Occipital lobe (tissue), 2 donors: Measurements from ENCODE around the gene PTPN22. TPM values are rescaled to one million over a fixed set of nuclear protein-coding genes. Genes with fewer than 3 reads are reported as not detected.

Experiments
- DNase-seq: peaks from one replicate; lab custom pipeline; 2025; lab: John Stamatoyannopoulos, UW
- total RNA-seq: library from RNA; depleted of rRNA; stranded (reverse); fragments of >200 nt; gene quantifications from one replicate; pipeline ENCODE4 v1.2.3, GENCODE V29; 2014

The PTPN22 gene
- total RNA-seq, 1 donor from 2014 or later, result 1.2 TPM

GRCh38 chr1:113802367-113803007 lies 69.0 kb downstream of the PTPN22 start:
- DNase-seq, result no peak

DNA sequence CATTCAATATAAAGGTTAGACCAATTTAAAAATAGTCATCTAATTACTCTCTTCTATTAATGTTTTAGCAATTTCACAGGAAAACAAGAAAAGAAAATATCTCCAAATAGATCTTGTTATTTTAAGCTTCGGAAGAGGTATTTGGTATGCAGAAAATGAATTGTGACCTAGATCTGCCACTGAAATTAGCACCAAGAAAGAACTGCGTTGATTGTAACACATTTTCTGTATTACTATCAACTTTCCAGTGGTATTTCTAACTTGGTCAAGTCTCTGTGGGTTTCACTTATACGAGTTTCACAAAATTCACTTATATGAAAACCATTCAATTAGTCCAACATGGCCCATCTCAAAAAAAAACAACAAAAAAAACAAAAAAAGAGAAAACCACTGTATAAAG lies 71.0 kb downstream of the PTPN22 start:
- no peak for DNase-seq

GRCh38 chr1:113797472-113797871 lies 74.0 kb downstream of the PTPN22 start:
- no peak for DNase-seq

- no peak for DNase-seq
Measured at GRCh38 chr1:113793878-113794834, 77.4 kb downstream of the PTPN22 start.

GRCh38 chr1:113792986-113793385 lies 78.5 kb downstream of the PTPN22 start:
- no peak for DNase-seq

DNA sequence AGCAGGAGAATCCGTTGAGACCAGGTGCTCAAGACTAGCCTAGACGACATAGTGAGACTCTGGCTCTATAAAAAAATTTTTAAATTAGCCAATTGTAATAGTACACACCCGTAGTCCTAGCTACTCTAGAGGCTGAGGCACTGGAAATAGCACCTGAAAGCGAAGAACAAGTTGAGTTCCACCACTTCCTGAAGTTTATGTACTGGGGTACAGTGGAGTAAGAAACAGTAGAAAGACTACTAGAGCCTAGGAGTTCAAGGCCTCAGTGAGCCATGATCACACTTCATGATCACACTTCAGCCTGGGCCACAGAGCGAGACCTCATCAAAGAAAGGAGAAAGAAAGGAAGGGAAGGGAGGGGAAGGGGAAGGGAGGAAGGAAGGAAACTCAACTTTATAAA lies 79.0 kb downstream of the PTPN22 start:
- no peak for DNase-seq

DNA sequence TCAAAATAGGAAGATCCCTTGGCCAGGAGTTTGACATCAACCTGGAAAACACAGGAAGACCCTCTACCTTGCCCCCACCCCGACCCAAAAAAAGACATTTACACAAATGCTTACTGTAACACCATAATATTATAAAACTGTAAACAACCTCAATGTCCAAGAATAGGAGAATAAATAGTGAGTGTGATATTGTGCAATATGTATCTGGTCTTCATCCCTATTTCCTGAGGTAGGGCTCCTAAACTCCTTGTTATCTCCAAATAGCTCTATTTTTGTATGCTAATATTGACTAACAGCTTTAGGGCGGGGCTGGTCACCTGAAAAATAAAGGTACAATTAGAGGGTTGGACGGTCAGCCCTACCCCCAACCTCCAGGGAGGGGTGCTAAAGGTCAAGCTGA lies 82.7 kb downstream of the PTPN22 start:
- DNase-seq, result no peak

DNA sequence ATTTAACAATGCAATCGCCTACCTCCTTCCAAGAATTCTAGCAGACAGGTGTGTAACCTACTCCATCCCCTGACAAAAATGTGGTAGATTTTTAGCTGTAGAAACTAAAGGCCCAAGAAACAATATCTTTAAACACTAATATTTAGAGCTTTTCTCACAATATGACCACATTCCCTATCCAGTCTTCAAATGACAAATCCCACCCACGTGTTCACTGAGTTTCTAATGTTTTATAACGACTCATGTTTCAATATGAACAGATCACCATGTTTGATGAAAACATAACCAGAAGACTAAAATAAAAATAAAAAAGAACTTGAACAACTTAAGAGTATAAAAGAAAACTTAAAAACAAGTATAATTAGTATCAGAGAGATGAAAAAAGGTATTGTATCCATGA lies 83.8 kb downstream of the PTPN22 start:
- DNase-seq, result no peak

DNA sequence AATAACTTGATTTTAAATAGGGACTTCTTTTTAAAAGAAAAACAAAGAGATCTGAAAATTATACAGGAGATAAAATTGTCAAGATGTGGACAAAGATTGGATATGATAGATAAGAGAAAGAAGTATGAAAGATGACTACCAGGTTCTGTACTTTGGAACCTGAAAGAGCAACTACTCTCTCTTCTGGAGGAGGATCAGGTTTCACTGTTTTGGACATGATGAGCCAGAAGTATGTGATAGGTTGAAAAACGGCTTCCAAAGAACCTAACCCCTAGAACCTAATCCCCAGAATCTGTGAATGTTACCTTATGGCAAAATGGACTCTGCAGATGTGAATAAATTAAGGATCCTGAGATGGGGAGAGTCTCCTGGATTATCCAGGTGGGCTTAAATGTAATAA lies 85.4 kb downstream of the PTPN22 start:
- DNase-seq, result no peak

GRCh38 chr1:113784104-113784779 lies 87.3 kb downstream of the PTPN22 start:
- DNase-seq, result no peak

DNA sequence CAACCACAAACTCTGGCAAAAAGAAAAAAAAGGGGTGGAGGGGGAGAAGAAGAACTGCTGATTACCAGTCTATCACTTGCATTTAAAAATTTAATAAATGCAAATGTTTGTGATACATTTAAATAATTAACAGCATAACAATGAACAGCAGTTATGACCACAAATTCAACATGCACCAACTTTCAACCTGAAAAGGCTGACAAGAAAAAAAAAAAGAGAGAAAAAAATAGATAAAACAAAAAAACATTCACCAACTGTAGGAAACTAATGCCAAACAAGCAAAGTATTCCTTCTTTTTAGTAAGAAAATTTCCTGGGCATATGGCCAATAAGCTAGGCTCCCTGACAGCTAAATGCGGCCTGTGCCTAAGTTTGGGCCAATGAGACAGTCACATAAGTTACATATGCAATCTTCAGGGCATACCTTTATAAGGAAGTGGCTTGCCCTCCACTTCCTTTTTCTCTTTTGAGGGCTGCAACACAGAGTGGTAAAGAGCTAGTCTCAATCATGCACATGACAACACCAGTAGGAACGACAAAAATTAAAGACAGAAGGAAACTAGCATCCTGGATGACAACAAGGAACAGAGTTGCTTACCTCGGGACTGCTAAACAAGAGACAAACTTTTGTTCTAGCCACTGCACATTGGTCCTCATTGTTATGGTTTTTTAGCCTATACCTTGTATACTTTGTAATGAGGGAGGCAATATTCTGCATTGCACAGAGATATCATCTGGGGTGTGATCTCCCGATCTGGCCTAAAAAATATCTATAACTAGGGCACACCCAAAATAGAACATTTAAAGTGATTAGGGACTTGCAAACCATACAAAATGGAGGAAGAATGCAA lies 88.0 kb downstream of the PTPN22 start:
- no peak for DNase-seq

GRCh38 chr1:113782406-113782805 lies 89.1 kb downstream of the PTPN22 start:
- no peak for DNase-seq

DNA sequence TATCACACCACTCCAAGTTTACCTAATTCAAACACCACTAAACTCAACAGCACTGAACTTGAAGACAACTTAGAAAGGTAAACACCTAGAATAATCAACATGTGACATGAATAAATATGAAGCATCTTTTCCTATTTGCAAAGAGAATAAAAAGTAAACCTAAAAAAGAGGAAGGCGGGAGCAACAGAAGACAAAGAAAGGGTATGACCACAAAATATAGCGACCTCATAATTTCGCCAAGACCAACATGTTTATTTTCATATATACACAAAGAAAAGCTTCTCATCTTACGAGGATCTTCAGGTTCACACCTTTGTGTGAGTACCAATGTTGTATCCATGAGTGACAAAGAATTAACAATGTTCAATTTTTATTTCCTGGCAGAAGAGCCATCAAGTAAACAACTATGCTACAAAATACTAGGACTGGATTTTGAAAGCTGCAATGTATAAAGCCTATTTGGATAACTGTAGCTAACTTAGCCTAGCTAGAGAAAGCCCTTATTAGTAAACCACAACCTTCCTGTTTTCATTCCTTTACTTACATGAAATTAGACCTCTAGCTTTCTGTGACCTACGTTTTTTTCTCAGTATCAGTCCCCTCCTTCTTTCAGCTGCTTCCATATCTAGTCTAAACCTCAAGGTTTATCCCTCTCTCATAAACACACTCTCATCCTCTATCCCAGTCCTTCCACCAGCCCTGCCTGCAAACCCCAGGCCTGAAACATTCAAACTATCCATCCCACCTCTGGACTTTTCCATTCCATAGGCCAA lies 91.0 kb downstream of the PTPN22 start:
- DNase-seq, result no peak

DNA sequence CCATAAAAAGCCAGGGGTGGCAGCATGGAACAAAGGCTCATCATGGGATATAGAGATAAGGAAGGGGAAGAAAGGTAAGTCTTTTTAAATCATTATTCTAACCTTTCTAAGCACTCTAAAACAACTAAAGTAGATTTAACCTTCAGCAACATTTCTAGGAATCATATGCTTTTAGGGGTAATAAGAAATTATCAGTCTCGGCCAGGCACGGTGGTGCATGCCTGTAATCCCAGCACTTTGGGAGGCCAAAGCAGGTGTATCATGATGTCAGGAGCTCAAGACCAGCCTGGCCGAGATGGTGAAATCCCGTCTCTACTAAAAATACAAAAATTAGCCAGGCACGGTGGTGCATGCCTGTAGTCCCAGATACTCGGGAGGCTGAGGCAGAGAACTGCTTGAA lies 92.0 kb downstream of the PTPN22 start:
- DNase-seq, result no peak

DNA sequence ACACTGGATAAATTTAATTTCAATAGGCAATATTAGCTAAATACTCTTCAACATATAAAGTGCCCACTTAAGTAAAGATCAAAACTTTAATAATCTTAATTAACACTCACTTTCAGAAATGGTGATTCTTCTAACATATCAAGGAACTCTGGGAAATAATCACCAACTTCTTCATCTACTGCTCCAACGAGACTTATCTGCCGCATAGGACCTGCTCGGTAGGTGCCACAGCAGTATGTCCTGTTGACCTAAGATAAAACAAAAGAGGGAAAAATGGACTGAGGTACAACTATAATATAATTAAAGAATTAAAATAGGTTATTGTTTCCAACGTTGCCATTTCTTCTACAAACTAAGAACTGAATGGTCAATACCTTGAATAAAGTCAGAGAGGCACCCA lies 94.0 kb downstream of the PTPN22 start:
- DNase-seq, result no peak

GRCh38 chr1:113770031-113770430 lies 101.5 kb downstream of the PTPN22 start:
- no peak for DNase-seq

DNA sequence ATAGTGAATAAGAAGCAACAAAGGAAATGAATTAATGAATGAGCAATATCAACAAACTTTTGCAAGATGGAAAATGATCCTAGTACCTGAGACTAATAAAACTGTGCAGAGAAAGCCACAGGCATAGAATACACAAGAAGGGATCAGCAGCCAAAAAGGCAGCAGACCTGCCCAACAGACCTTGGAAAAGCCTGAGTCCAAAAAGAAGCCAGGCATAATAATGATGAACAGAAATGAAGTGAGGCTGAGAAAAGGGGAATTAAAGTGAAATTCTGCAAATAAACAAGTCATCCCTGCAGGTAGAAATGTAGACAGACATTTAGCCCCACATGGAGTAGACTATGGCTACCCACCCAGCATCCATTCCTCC lies 101.9 kb downstream of the PTPN22 start:
- no peak for DNase-seq

DNA sequence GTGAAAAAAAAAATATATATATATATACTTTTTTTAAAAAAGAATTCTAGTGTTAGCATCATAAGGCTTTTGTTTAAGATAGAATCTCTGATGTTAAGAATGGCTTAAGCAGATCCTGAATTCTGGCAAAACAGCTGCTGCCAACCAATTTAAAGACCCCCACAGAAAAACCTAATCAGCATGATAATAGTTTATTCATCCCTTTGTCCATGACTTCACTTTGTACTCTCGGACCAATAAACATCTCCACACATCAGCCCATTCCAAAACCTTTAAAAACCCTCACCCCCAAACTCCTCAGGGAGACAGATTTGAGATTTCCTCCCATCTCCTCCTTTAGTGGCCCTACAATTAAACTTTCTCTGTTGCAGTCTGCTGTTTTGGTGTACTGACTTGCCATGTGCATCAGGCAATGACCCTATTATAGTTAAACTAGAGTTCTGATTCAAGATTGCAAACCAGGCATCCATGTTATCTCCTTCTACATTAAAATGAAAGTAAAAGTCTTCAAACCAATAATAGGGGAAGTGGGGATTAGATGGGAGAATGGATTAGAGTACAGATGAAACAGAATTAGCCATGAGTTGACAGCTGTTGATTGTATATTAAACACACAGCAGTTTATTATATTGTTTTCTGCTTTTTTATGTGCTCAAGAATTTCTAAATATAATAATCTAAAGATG lies 102.5 kb downstream of the PTPN22 start:
- DNase-seq, result no peak

DNA sequence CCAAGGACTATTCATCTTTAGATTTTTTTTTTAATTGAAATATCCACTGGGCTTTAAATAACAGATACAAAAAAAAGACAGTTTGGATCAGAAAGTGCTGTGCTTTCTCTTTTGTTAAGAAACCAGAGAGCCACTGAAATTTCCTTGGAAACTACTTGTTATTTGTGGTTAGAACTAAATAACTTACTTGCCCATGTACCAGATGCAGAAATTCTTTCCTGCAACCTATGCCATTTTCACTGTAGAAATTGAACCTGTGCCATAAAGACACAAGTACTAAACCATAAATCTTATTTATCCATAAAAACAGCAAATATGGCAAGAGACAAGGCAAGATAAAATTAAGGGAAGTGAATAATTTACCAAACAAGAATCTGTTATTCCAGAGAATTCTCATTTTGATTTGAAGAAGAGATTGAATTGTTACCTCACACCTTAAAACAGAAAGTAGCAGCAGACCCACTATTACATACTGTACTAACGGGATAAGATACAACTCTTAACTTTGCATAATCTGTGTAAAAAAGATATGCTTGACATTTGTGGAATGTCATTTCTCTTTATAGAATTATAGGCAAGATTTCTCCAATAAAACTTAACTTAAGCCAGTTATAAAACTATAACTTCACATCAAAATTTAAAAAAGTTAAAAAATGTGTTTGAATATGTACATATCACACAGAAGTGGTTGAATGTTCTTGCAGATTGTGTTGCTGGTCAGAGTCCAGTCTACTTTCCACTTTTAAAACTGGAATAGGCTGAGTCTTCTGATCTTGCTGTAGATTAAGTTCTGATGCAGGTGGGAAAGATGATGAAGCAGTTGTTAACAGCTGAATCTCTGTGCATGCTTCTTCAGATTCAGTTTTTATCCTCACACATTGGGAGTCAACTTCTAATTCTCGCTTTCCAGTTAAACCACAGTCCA lies 105.9 kb downstream of the PTPN22 start:
- no peak for DNase-seq
